ENCODE measurements around the gene CREBL2.
"Not testable (repeated sequence)": the region's sequence is repeated elsewhere in the genome, so short reads cannot be mapped to it uniquely, and the experiment has no call there.

The CREBL2 gene

GRCh38 chr12:12639995-12640394 lies 28.3 kb downstream of the CREBL2 start:
- not testable (repeated sequence) for DNase-seq

- DNase-seq, result no peak
Observed at GRCh38 chr12:12641650-12642049, 30.0 kb downstream of the CREBL2 start.

- DNase-seq, result peak in 1 of 2 donors; percentile 21
Observed at GRCh38 chr12:12642916-12643315, 31.2 kb downstream of the CREBL2 start.

- DNase-seq, result no peak
Observed at GRCh38 chr12:12645485-12645884, 33.8 kb downstream of the CREBL2 start.

GRCh38 chr12:12645968-12646367 lies 34.3 kb downstream of the CREBL2 start:
- not testable (repeated sequence) for DNase-seq

GRCh38 chr12:12646483-12647072 lies 34.9 kb downstream of the CREBL2 start:
- no peak for DNase-seq

GRCh38 chr12:12648284-12648683 lies 36.6 kb downstream of the CREBL2 start:
- no peak for DNase-seq

GRCh38 chr12:12648951-12649650 lies 37.4 kb downstream of the CREBL2 start:
- DNase-seq, result no peak

- DNase-seq, result no peak
Observed at GRCh38 chr12:12651752-12652151, 40.1 kb downstream of the CREBL2 start.

GRCh38 chr12:12652704-12653103 lies 41.0 kb downstream of the CREBL2 start:
- not testable (repeated sequence) for DNase-seq

- DNase-seq, result no peak
Observed at GRCh38 chr12:12653922-12654321, 42.2 kb downstream of the CREBL2 start.

GRCh38 chr12:12654691-12655460 lies 43.2 kb downstream of the CREBL2 start:
- no peak for DNase-seq

- peak in 1 of 2 donors; percentile 36 for DNase-seq
Observed at GRCh38 chr12:12660201-12660600, 48.5 kb downstream of the CREBL2 start.

GRCh38 chr12:12661086-12661856 lies 49.6 kb downstream of the CREBL2 start:
- no peak for DNase-seq

GRCh38 chr12:12663644-12664294 lies 52.1 kb downstream of the CREBL2 start:
- DNase-seq, result no peak

GRCh38 chr12:12665194-12665593 lies 53.5 kb downstream of the CREBL2 start:
- DNase-seq, result no peak

GRCh38 chr12:12668005-12668404 lies 56.3 kb downstream of the CREBL2 start:
- DNase-seq, result no peak

GRCh38 chr12:12669020-12669419 lies 57.3 kb downstream of the CREBL2 start:
- DNase-seq, result peak in 1 of 2 donors; percentile 17

GRCh38 chr12:12671850-12672660 lies 60.4 kb downstream of the CREBL2 start:
- DNase-seq, result no peak

GRCh38 chr12:12673296-12673695 lies 61.6 kb downstream of the CREBL2 start:
- DNase-seq, result no peak

- DNase-seq, result no peak
Observed at GRCh38 chr12:12676605-12677004, 64.9 kb downstream of the CREBL2 start.

All from hippocampal formation (tissue), 2 donors.